ENCODE measurements around the gene BRSK2.

DNA sequence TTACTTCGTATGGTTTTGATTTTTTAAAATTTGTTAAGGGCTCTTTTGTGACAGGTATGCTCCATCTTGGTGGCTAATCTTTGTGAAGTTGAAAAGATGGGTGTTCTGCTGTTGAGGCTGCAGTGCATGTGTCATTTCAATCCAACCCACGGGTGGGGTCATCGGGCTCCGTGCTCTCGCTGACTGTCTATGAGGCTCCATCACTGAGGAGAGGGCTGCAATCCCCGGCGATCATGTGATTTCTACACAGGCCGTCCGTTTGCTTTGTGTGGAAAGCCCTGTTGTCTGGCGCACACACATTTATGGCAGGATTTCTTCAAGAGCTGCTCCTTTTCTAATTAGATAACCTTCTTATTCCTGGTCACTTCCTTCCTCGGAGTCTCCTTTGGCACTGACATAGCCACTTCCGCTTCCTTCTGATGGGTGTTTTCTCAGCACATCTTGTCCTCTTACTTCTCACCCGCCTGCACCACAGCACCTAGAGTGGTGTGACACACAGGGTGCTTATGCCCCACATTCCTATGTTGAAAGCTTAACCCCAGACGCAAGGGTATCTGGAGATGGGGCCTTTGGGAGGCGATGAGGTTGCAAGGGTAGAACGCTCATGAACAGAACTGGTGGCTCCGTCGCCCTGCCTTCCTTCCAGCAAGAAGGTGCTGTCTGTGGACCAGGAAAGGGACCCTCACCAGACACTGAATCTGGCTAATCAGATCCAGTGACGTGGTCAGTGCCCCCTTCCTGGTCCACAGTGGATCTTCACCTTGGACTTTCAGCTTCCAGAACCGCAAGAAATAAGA is 87.4 kb downstream of the BRSK2 start:
- no peak for TF ChIP-seq SUZ12 (IDR thresholded peaks at IDR 0.05; ENCODE audit: extremely low read depth, insufficient read depth, insufficient read length)
- no peak for TF ChIP-seq ZNF274 (IDR thresholded peaks at IDR 0.05; ENCODE audit: low read depth, low read length)
